HCT116 (cell line): Measurements from ENCODE around the gene CIT.

Experiments
- ATF3 ChIP-seq: IDR thresholded peaks from 2 replicates; pipeline ENCODE4 v1.6.1; 2012
- CEBPB ChIP-seq: IDR thresholded peaks from 2 replicates; pipeline ENCODE4 v1.6.1; 2012; ENCODE audit warnings: low read depth
- CTCF ChIP-seq, 3 experiments: fragments of 200-600 bp in 1 of 3; sonication (generic) in 1 of 3; IDR thresholded peaks in 2 of 3; conservative IDR thresholded peaks in 1 of 3; 2 replicates each; pipeline ENCODE4 v1.5.1; 2012 to 2017; ENCODE audit warnings: low read depth in 2 of 3, low read length in 2 of 3, antibody characterized with exemption in 1 of 3, borderline replicate concordance in 1 of 3, control low read depth in 1 of 3, mild to moderate bottlenecking in 1 of 3, mixed read lengths in 1 of 3, mixed run types in 1 of 3, moderate library complexity in 1 of 3; ENCODE audit not compliant: insufficient read depth in 1 of 3
- EZH2 ChIP-seq: fragments of 200-600 bp; sonication (generic); IDR thresholded peaks from 2 replicates; pipeline ENCODE4 v1.6.1; 2017; ENCODE audit warnings: antibody characterized with exemption, mixed run types
- EZH2phosphoT487 ChIP-seq: fragments of 200-600 bp; IDR thresholded peaks from 2 replicates; pipeline ENCODE4 v1.6.1; 2018; ENCODE audit warnings: antibody characterized with exemption, borderline replicate concordance
- POLR2A ChIP-seq: IDR thresholded peaks from 2 replicates; pipeline ENCODE4 v1.7.0; 2011; ENCODE audit warnings: borderline replicate concordance; ENCODE audit not compliant: insufficient read depth, insufficient read length; ENCODE audit errors: extremely low read depth
- RAD21 ChIP-seq: IDR thresholded peaks from 2 replicates; pipeline ENCODE4 v1.6.1; 2012; ENCODE audit warnings: low read depth, mild to moderate bottlenecking

GRCh38 chr12:119894916-119895315 is 17.8 kb upstream of the CIT start:
- TF ChIP-seq POLR2A (no peak), EZH2phosphoT487 (no peak), ATF3 (no peak), CTCF (IDR thresholded peaks at IDR 0.05 in 2 of 3, conservative IDR thresholded peaks at IDR 0.05 in 1 of 3; ENCODE audit: borderline replicate concordance in 1 of 3, insufficient read depth in 1 of 3, low read depth in 2 of 3, low read length in 2 of 3) (no peak), CEBPB (no peak), RAD21 (no peak), EZH2 (no peak)
